T-cell (primary cell): ENCODE measurements around the gene OR2C1. TPM values are rescaled to one million over a fixed set of nuclear protein-coding genes. Genes with fewer than 3 reads are reported as not detected.

ENCODE experiments used
- ATAC-seq, 4 experiments: fragments of 200-7000 bp in 3 of 4; fragments of 150-1000 bp in 1 of 4; cut with Tn5 transposase; replicated peaks in 1 of 4; 1 replicate in 3 of 4; 2 replicates in 1 of 4; pipeline ENCODE4 v1.10.0; 2021; ENCODE audit warnings: moderate library complexity in 3 of 4, mild to moderate bottlenecking in 2 of 4, moderate number of reproducible peaks in 1 of 4
- CTCF ChIA-PET, 2 donors: fragments of 300-600 bp; sonication (Branson Sonifier 250); formaldehyde crosslinking; loops; one replicate each; lab custom pipeline; 2022; ENCODE audit warnings: antibody characterized with exemption in 2 of 2; lab: Charles Lee
- POLR2A ChIA-PET, 2 donors: fragments of 300-600 bp; sonication (Branson Sonifier 250); formaldehyde crosslinking; loops; one replicate each; lab custom pipeline; 2022; ENCODE audit warnings: antibody characterized with exemption in 2 of 2; lab: Charles Lee
- DNase-seq, 35 experiments: peaks; one replicate each; pipeline versions ENCODE4 v3.0.0 to v3.0.0-alpha.2; 2013 to 2023
- H3K27ac ChIP-seq: one replicate; pipeline ENCODE4 v1.5.1; 2013; ENCODE audit warnings: low read length
- H3K27me3 ChIP-seq, 2 experiments: replicated peaks in 1 of 2; 1 replicate in 1 of 2; 2 replicates in 1 of 2; pipeline versions ENCODE4 v1.6.1 to v1.7.0; 2013; ENCODE audit warnings: low read length in 1 of 2, mixed read lengths in 1 of 2; ENCODE audit not compliant: control insufficient read depth in 2 of 2, insufficient read depth in 2 of 2; ENCODE audit errors: extremely low read depth in 1 of 2
- H3K36me3 ChIP-seq, 2 donors: 1 replicate in 1 of 2; 2 replicates in 1 of 2; pipeline versions ENCODE4 v1.6.1 to v1.7.0; 2013; ENCODE audit warnings: low read length in 1 of 2; ENCODE audit not compliant: control insufficient read depth in 2 of 2, insufficient read depth in 1 of 2; ENCODE audit errors: extremely low read depth in 1 of 2
- H3K4me1 ChIP-seq, 2 experiments: 1 replicate in 1 of 2; 2 replicates in 1 of 2; pipeline versions ENCODE4 v1.6.1 to v1.7.0; 2013; ENCODE audit warnings: low read length in 2 of 2, mixed read lengths in 1 of 2; ENCODE audit not compliant: insufficient read depth in 2 of 2, control insufficient read depth in 1 of 2; ENCODE audit errors: extremely low read depth in 1 of 2
- H3K4me3 ChIP-seq, 2 donors: 1 replicate in 1 of 2; 2 replicates in 1 of 2; pipeline versions ENCODE4 v1.5.1 to v1.7.0; 2013; ENCODE audit warnings: mild to moderate bottlenecking in 2 of 2, low read length in 1 of 2, moderate library complexity in 1 of 2; ENCODE audit not compliant: control insufficient read depth in 1 of 2; ENCODE audit errors: extremely low read depth in 1 of 2
- H3K9me3 ChIP-seq: 2 replicates; pipeline ENCODE4 v1.7.0; 2013
- H3K27ac Mint-ChIP-seq, 2 donors: one replicate each; pipeline ENCODE4 v1.8.0; 2020 to 2021; ENCODE audit warnings: mild to moderate bottlenecking in 2 of 2, mixed read lengths in 2 of 2
- H3K27me3 Mint-ChIP-seq, 2 donors: one replicate each; pipeline ENCODE4 v1.8.0; 2021 to 2022; ENCODE audit warnings: mixed read lengths in 2 of 2
- H3K36me3 Mint-ChIP-seq: one replicate; pipeline ENCODE4 v1.8.0; 2021; ENCODE audit warnings: mixed read lengths
- H3K4me1 Mint-ChIP-seq, 3 donors: one replicate each; pipeline ENCODE4 v1.8.0; 2020 to 2022; ENCODE audit warnings: mixed read lengths in 3 of 3, mild to moderate bottlenecking in 1 of 3
- H3K4me3 Mint-ChIP-seq, 3 donors: one replicate each; pipeline ENCODE4 v1.8.0; 2020 to 2022; ENCODE audit warnings: mild to moderate bottlenecking in 3 of 3, mixed read lengths in 3 of 3, moderate library complexity in 3 of 3
- H3K9me3 Mint-ChIP-seq, 3 donors: one replicate each; pipeline ENCODE4 v1.8.0; 2020 to 2022; ENCODE audit warnings: mixed read lengths in 3 of 3
- WGBS: methylation state at CpG from one replicate; pipeline ENCODE4 v1.1.5; 2013; ENCODE audit warnings: missing lambda C conversion rate; ENCODE audit not compliant: insufficient coverage; 5-methylcytosine and 5-hydroxymethylcytosine counted together
- total RNA-seq, 35 experiments: library from RNA in 6 of 35; stranded (reverse) in 6 of 35; fragments of 120-200 nt in 1 of 35; gene quantifications; one replicate each; pipeline versions ENCODE4 v1.2.1 to v1.2.4 and lab custom pipeline; 2013 to 2026

OR2C1 gene
- total RNA-seq, 5 donors from 2014 or later (not counting 1 experiment from before 2014, with no cell fraction given): 0.25 to 0.51 (median 0.26) TPM; not detected in 2

- Mint-ChIP-seq H3K36me3 (peaks cover 17% of the 10 kb centered on the region), H3K9me3 (peaks cover 9 to 32% (median 22%) of the 10 kb centered on the region in 3 donors), H3K27me3 (no peaks in the 10 kb centered on the region), H3K27ac (no peak overlapping the region), H3K4me3 (no peak overlapping the region), H3K4me1 (no peaks in the 10 kb centered on the region)
- Histone ChIP-seq H3K4me1 (no peaks in the 10 kb centered on the region), H3K9me3 (peaks cover 3% of the 10 kb centered on the region), H3K36me3 (no peaks in the 10 kb centered on the region), H3K27me3 (no peaks in the 10 kb centered on the region), H3K4me3 (no peak overlapping the region), H3K27ac (no peak overlapping the region)
- ChIA-PET POLR2A (no interaction called here), CTCF (no interaction called here)
- ATAC-seq: no peak
- DNase-seq: no peak
- WGBS: 33% methylated on average over 1 of the region's 3 CpGs
Measured at GRCh38 chr16:3328104-3328503, 27.6 kb upstream of the OR2C1 start.

GRCh38 chr16:3328643-3329042, 27.0 kb upstream of the OR2C1 start:
- Mint-ChIP-seq H3K27ac (no peak overlapping the region), H3K4me3 (no peak overlapping the region), H3K4me1 (no peaks in the 10 kb centered on the region), H3K9me3 (peaks cover 9 to 30% (median 19%) of the 10 kb centered on the region in 3 donors), H3K36me3 (peaks cover 14% of the 10 kb centered on the region), H3K27me3 (no peaks in the 10 kb centered on the region)
- H3K4me3 ChIP-seq: no peak overlapping the region
- ChIA-PET CTCF (no interaction called here), POLR2A (no interaction called here)
- no peaks in the 10 kb centered on the region for H3K4me1 ChIP-seq
- WGBS: 71% methylated on average over 1 of the region's 2 CpGs
- DNase-seq: no peak
- H3K27me3 ChIP-seq: no peaks in the 10 kb centered on the region
- ATAC-seq: no peak
- H3K27ac ChIP-seq: no peak overlapping the region
- peaks cover 3% of the 10 kb centered on the region for H3K9me3 ChIP-seq
- H3K36me3 ChIP-seq: no peaks in the 10 kb centered on the region

- no peak overlapping the region for H3K27ac Mint-ChIP-seq
- 67% methylated on average over 1 of the region's 2 CpGs for WGBS
- no peak overlapping the region for H3K4me3 Mint-ChIP-seq
- Histone ChIP-seq H3K27ac (no peak overlapping the region), H3K27me3 (peaks cover 0 to 3% of the 10 kb centered on the region in 2 experiments), H3K9me3 (no peaks in the 10 kb centered on the region), H3K4me3 (no peak overlapping the region), H3K36me3 (no peaks in the 10 kb centered on the region), H3K4me1 (no peaks in the 10 kb centered on the region)
- peaks cover 0 to 4% of the 10 kb centered on the region in 2 donors for H3K27me3 Mint-ChIP-seq
- H3K4me1 Mint-ChIP-seq: no peaks in the 10 kb centered on the region
- no peaks in the 10 kb centered on the region for H3K36me3 Mint-ChIP-seq
- H3K9me3 Mint-ChIP-seq: no peaks in the 10 kb centered on the region
- CTCF ChIA-PET: interaction anchor here in 1 of 2 donors (0.6 kb wide), 1 partner anchor 1549 kb away, joined by 7 read pairs; no protein-coding TSS in a partner anchor
- ATAC-seq (no peak), DNase-seq (no peak)
- POLR2A ChIA-PET: no interaction called here
Measured at GRCh38 chr16:3346041-3346440, 9.6 kb upstream of the OR2C1 start.

GRCh38 chr16:3347586-3347985, 8.1 kb upstream of the OR2C1 start:
- Histone ChIP-seq H3K9me3 (no peaks in the 10 kb centered on the region), H3K27ac (no peak overlapping the region), H3K36me3 (no peaks in the 10 kb centered on the region), H3K4me3 (no peak overlapping the region), H3K27me3 (no peaks in the 10 kb centered on the region), H3K4me1 (no peaks in the 10 kb centered on the region)
- H3K4me3 Mint-ChIP-seq: no peak overlapping the region
- no peaks in the 10 kb centered on the region for H3K9me3 Mint-ChIP-seq
- H3K27ac Mint-ChIP-seq: no peak overlapping the region
- DNase-seq (no peak), ATAC-seq (no peak)
- WGBS: 88% methylated on average over 1 of the region's 10 CpGs
- H3K36me3 Mint-ChIP-seq: peaks cover 5% of the 10 kb centered on the region
- no peaks in the 10 kb centered on the region for H3K4me1 Mint-ChIP-seq
- H3K27me3 Mint-ChIP-seq: peaks cover 4 to 5% of the 10 kb centered on the region in 2 donors
- ChIA-PET CTCF (no interaction called here), POLR2A (interaction anchor here in 1 of 2 donors (0.7 kb wide), 1 partner anchor 43 kb away, joined by 3 read pairs; no protein-coding TSS in a partner anchor)

- no peak overlapping the region for H3K27ac Mint-ChIP-seq
Measured at GRCh38 chr16:3348547-3349167, 7.0 kb upstream of the OR2C1 start.

GRCh38 chr16:3349175-3349574, 6.5 kb upstream of the OR2C1 start:
- 48% methylated on average over 8 of the region's 13 CpGs for WGBS
- no peaks in the 10 kb centered on the region for H3K9me3 ChIP-seq
- Mint-ChIP-seq H3K4me3 (no peak overlapping the region), H3K4me1 (peaks cover 3 to 8% (median 5%) of the 10 kb centered on the region in 3 donors), H3K27ac (no peak overlapping the region), H3K36me3 (peaks cover 5% of the 10 kb centered on the region), H3K9me3 (peaks cover 0 to under 1% (median 0%) of the 10 kb centered on the region in 3 donors), H3K27me3 (peaks cover 4 to 5% of the 10 kb centered on the region in 2 donors)
- ATAC-seq (no peak), DNase-seq (no peak)
- H3K27ac ChIP-seq: no peak overlapping the region
- H3K27me3 ChIP-seq: no peaks in the 10 kb centered on the region
- ChIA-PET POLR2A (no interaction called here), CTCF (no interaction called here)
- no peaks in the 10 kb centered on the region for H3K36me3 ChIP-seq
- no peaks in the 10 kb centered on the region for H3K4me1 ChIP-seq
- no peak overlapping the region for H3K4me3 ChIP-seq

More at GRCh38 chr16:3348547-3349167, 7.0 kb upstream of the OR2C1 start:
- no peaks in the 10 kb centered on the region for H3K9me3 ChIP-seq
- no CpG with 5 or more reads among the region's 4 CpGs for WGBS
- ATAC-seq (no peak), DNase-seq (no peak)
- no peaks in the 10 kb centered on the region for H3K36me3 ChIP-seq
- H3K4me1 ChIP-seq: no peaks in the 10 kb centered on the region
- Mint-ChIP-seq H3K4me3 (no peak overlapping the region), H3K27me3 (peaks cover 4 to 5% of the 10 kb centered on the region in 2 donors), H3K36me3 (peaks cover 5% of the 10 kb centered on the region), H3K9me3 (no peaks in the 10 kb centered on the region), H3K4me1 (peaks cover 2 to 3% (median 2%) of the 10 kb centered on the region in 3 donors)
- no peaks in the 10 kb centered on the region for H3K27me3 ChIP-seq
- no peak overlapping the region for H3K4me3 ChIP-seq
- H3K27ac ChIP-seq: no peak overlapping the region
- ChIA-PET POLR2A (no interaction called here), CTCF (no interaction called here)
